GM12878 (cell line): ENCODE data around the gene HYDIN. TPM values are rescaled to one million over a fixed set of nuclear protein-coding genes. Genes with fewer than 3 reads are reported as not detected.

ENCODE experiments used
- ATAC-seq: fragments of 200-7000 bp; cut with Tn5 transposase; 3 replicates; pipeline ENCODE4 v1.9.1; 2020; ENCODE audit warnings: mild to moderate bottlenecking, moderate library complexity
- BruUV-seq: library from RNA; stranded (reverse); fragments of 400-500 nt; replicated peaks from 2 replicates; lab custom pipeline; 2021; lab: Mats Ljungman, UMichigan
- CTCF ChIA-PET: fragments of 300-600 bp; sonication (Branson Sonifier 250); formaldehyde crosslinking; extraction: SDS; loops from one replicate; lab custom pipeline; 2021; ENCODE audit warnings: inconsistent platforms; lab: Yijun Ruan, JAX
- POLR2A ChIA-PET: fragments of 350-600 bp; formaldehyde crosslinking; extraction: SDS; loops from one replicate; lab custom pipeline; 2021; ENCODE audit warnings: inconsistent platforms; lab: Charles Lee
- RAD21 ChIA-PET: fragments of 300-600 bp; sonication (Branson Sonifier 250); formaldehyde crosslinking; loops from one replicate; lab custom pipeline; 2023; ENCODE audit warnings: antibody characterized with exemption; ENCODE audit not compliant: unreplicated experiment; lab: Charles Lee
- SMC1A ChIA-PET: fragments of 300-600 bp; sonication (Branson Sonifier 250); formaldehyde crosslinking; loops from one replicate; lab custom pipeline; 2023; ENCODE audit not compliant: unreplicated experiment, uncharacterized antibody; lab: Charles Lee
- DNase-seq: peaks from one replicate; pipeline ENCODE4 v3.0.0-alpha.2; 2011; ENCODE audit warnings: low read depth, low spot score
- FAIRE-seq: peaks from 3 replicates; lab custom pipeline; 2011; peaks lifted over from hg19 to GRCh38; lab: Jason Lieb, UNC
- H2AFZ ChIP-seq: 2 replicates; pipeline ENCODE4 v1.6.0; 2011; ENCODE audit warnings: low read depth, low read length, control low read depth; ENCODE audit not compliant: control insufficient read depth
- H3K27ac ChIP-seq: 2 replicates; pipeline ENCODE4 v1.5.1; 2011; ENCODE audit warnings: control low read depth; ENCODE audit not compliant: control insufficient read depth, insufficient read depth
- H3K27me3 ChIP-seq, 2 experiments: replicated peaks in 1 of 2; 2 replicates each; pipeline versions ENCODE4 v1.6.0 to v1.6.1; 2011; ENCODE audit warnings: low read length in 1 of 2; ENCODE audit not compliant: control insufficient read depth in 2 of 2, insufficient read depth in 2 of 2
- H3K36me3 ChIP-seq, 2 experiments: 2 replicates each; pipeline ENCODE4 v1.5.1; 2011; ENCODE audit warnings: low read length in 1 of 2; ENCODE audit not compliant: control insufficient read depth in 2 of 2, insufficient read depth in 2 of 2
- H3K4me1 ChIP-seq: 2 replicates; pipeline ENCODE4 v1.6.1; 2011; ENCODE audit warnings: mild to moderate bottlenecking, low read length, moderate library complexity, mixed read lengths; ENCODE audit not compliant: control insufficient read depth, insufficient read depth
- H3K4me2 ChIP-seq: 2 replicates; pipeline ENCODE4 v1.6.0; 2011; ENCODE audit warnings: control low read depth; ENCODE audit not compliant: control insufficient read depth, insufficient read depth
- H3K4me3 ChIP-seq: fragments of 200-600 bp; sonication (generic); 2 replicates; pipeline ENCODE4 v1.5.1; 2016
- H3K79me2 ChIP-seq: 2 replicates; pipeline ENCODE4 v1.6.0; 2011; ENCODE audit warnings: low read length; ENCODE audit not compliant: control insufficient read depth, insufficient read depth
- H3K9ac ChIP-seq: 2 replicates; pipeline ENCODE4 v1.8.0; 2011; ENCODE audit warnings: low read length, control low read depth, mixed read lengths; ENCODE audit not compliant: control insufficient read depth, insufficient read depth
- H3K9me3 ChIP-seq: replicated peaks from 3 replicates; pipeline ENCODE4 v1.5.1; 2011; ENCODE audit warnings: mild to moderate bottlenecking, low read length; ENCODE audit not compliant: control insufficient read depth, insufficient read depth
- H4K20me1 ChIP-seq: 2 replicates; pipeline ENCODE4 v1.6.0; 2011; ENCODE audit not compliant: control insufficient read depth, insufficient read depth
- CUX1 ChIP-seq: IDR thresholded peaks from 2 replicates; pipeline ENCODE4 v1.6.1; 2012; ENCODE audit warnings: improper control_type of control experiment, low read depth, low read length; ENCODE audit not compliant: insufficient replicate concordance
- ELK1 ChIP-seq: IDR thresholded peaks from 2 replicates; pipeline ENCODE4 v1.6.1; 2012; ENCODE audit warnings: low read depth, low read length, improper control_type of control experiment
- FOXK2 ChIP-seq: fragments of 450-650 bp; IDR thresholded peaks from 2 replicates; pipeline ENCODE4 v1.6.1; 2017; ENCODE audit warnings: mild to moderate bottlenecking, moderate library complexity
- PAX8 ChIP-seq: fragments of 450-650 bp; IDR thresholded peaks from 2 replicates; pipeline ENCODE4 v1.6.1; 2017; ENCODE audit warnings: mild to moderate bottlenecking, moderate library complexity
- SIN3A ChIP-seq: IDR thresholded peaks from 2 replicates; pipeline ENCODE4 v1.6.1; 2012; ENCODE audit warnings: low read depth, low read length, improper control_type of control experiment
- SKIL ChIP-seq: fragments of 450-650 bp; IDR thresholded peaks from 2 replicates; pipeline ENCODE4 v1.6.1; 2017; ENCODE audit warnings: mild to moderate bottlenecking, low read depth, inconsistent platforms; ENCODE audit not compliant: poor library complexity, severe bottlenecking
- WGBS: methylation state at CpG from one replicate; pipeline ENCODE4 v1.1.6; 2016; ENCODE audit warnings: low lambda C conversion rate; ENCODE audit not compliant: insufficient replicate concordance, insufficient coverage; ENCODE audit errors: missing lambda C conversion rate; 5-methylcytosine and 5-hydroxymethylcytosine counted together
- in situ Hi-C: fragments of 300-500 bp; cut with MboI; formaldehyde crosslinking; loops from 9 replicates; pipeline ENCODE4 v1.14.3; 2018; ENCODE audit warnings: mixed read lengths
- intact Hi-C: fragments of 100-400 bp; cut with micrococcal nuclease; formaldehyde crosslinking; loops from one replicate; pipeline ENCODE4 v1.14.2; 2022; ENCODE audit not compliant: unreplicated experiment
- polyA plus RNA-seq, 11 experiments: library from polyadenylated mRNA; depleted of rRNA in 4 of 11; unstranded in 6 of 11; stranded (reverse) in 5 of 11; fragments of >200 nt; fragmentation: Nextera tagmentation in 4 of 11; fragmentation: Illumina TruSeq in 1 of 11; extraction: Ambion mirVana in 4 of 11; extraction: Trizol in 1 of 11; gene quantifications; 1 replicate in 1 of 11; 2 replicates in 10 of 11; pipeline versions ENCODE4 v1.2.1 to v1.2.3, GENCODE V29; 2011 to 2016; ENCODE audit warnings: inconsistent platforms in 2 of 11, missing spikeins in 2 of 11, low read depth in 1 of 11
- total RNA-seq, 4 experiments: library from RNA; depleted of rRNA in 3 of 4; stranded (reverse); fragments of >200 nt in 3 of 4; fragmentation: Illumina TruSeq in 1 of 4; extraction: Trizol in 1 of 4; gene quantifications; 2 replicates each; pipeline versions ENCODE4 v1.2.1 to v1.2.3, GENCODE V29; 2013 to 2021

The HYDIN gene
- total and polyA plus RNA-seq, 10 of the 15 experiments (the other 5 are each of a cell fraction or from before 2014, with no cell fraction given): 0.01 to 0.30 (median 0.10) TPM; not detected in 7

GRCh38 chr16:70777973-70778406 is 452.5 kb downstream of the HYDIN start:
- in situ Hi-C loops: no loop called here

GRCh38 chr16:70777496-70777895 is 453.0 kb downstream of the HYDIN start:
- RAD21 ChIA-PET: no interaction called here
- TF ChIP-seq SKIL (no peak), SIN3A (no peak), FOXK2 (no peak), CUX1 (no peak), PAX8 (no peak)

More at GRCh38 chr16:70777973-70778406, 452.5 kb downstream of the HYDIN start:
- no peak overlapping the region for H3K9ac ChIP-seq
- ChIA-PET SMC1A (no interaction called here), CTCF (interaction anchor here (0.6 to 0.7 kb wide), 2 partner anchors 23 to 45 kb away, joined by 3 read pairs; no protein-coding TSS in a partner anchor), RAD21 (no interaction called here), POLR2A (no interaction called here)
- H3K27ac ChIP-seq: no peak overlapping the region
- no peak overlapping the region for H3K4me3 ChIP-seq
- no TSS peak for BruUV-seq
- H4K20me1 ChIP-seq: no peaks in the 10 kb centered on the region
- peaks cover 2% of the 10 kb centered on the region; the same call in 1 of the 3 replicates for H3K9me3 ChIP-seq
- no peaks in the 10 kb centered on the region for H3K27me3 ChIP-seq
- FAIRE-seq (no peak), ATAC-seq (no peak), DNase-seq (no peak)
- WGBS: 93% methylated on average over 8 of the region's 8 CpGs
- peaks cover 23% of the 10 kb centered on the region in 2 experiments for H3K36me3 ChIP-seq
- no peaks in the 10 kb centered on the region for H3K79me2 ChIP-seq
- no peak overlapping the region for H3K4me2 ChIP-seq
- no peaks in the 10 kb centered on the region for H3K4me1 ChIP-seq
- H2AFZ ChIP-seq: no peak overlapping the region
- intact Hi-C loops: loop anchor here (10.0 kb wide), 1 partner anchor 183 kb away; no protein-coding TSS in a partner anchor
- TF ChIP-seq ELK1: no peak

More at GRCh38 chr16:70777496-70777895, 453.0 kb downstream of the HYDIN start:
- SMC1A ChIA-PET: no interaction called here
- ATAC-seq (no peak), DNase-seq (no peak), FAIRE-seq (no peak)
- Histone ChIP-seq H2AFZ (no peak overlapping the region), H3K9me3 (peaks cover 2% of the 10 kb centered on the region; the same call in 1 of the 3 replicates), H4K20me1 (no peaks in the 10 kb centered on the region), H3K4me1 (no peaks in the 10 kb centered on the region), H3K4me3 (no peak overlapping the region), H3K4me2 (no peak overlapping the region), H3K27me3 (no peaks in the 10 kb centered on the region), H3K36me3 (peaks cover 19 to 21% of the 10 kb centered on the region in 2 experiments), H3K79me2 (no peaks in the 10 kb centered on the region), H3K27ac (no peak overlapping the region), H3K9ac (no peak overlapping the region)
- POLR2A ChIA-PET: no interaction called here
- CTCF ChIA-PET: interaction anchor here (0.6 to 0.7 kb wide), 2 partner anchors 24 to 45 kb away, joined by 3 read pairs; no protein-coding TSS in a partner anchor
- no TSS peak for BruUV-seq
- in situ Hi-C loops: no loop called here
- intact Hi-C loops: loop anchor here (10.0 kb wide), 1 partner anchor 183 kb away; no protein-coding TSS in a partner anchor
- WGBS: 97% methylated on average over 9 of the region's 9 CpGs
